NT2/D1 (cell line): ENCODE measurements around the gene PKP4.

Experiments used
- SUZ12 ChIP-seq: IDR thresholded peaks from 2 replicates; pipeline ENCODE4 v1.6.1; 2011; ENCODE audit not compliant: insufficient read length, insufficient read depth; ENCODE audit errors: extremely low read depth
- YY1 ChIP-seq: IDR thresholded peaks from 2 replicates; pipeline ENCODE4 v1.6.1; 2011; ENCODE audit not compliant: insufficient read length, insufficient read depth
- ZNF274 ChIP-seq: IDR thresholded peaks from 2 replicates; pipeline ENCODE4 v1.6.1; 2011; ENCODE audit warnings: mild to moderate bottlenecking, low read depth, low read length

DNA sequence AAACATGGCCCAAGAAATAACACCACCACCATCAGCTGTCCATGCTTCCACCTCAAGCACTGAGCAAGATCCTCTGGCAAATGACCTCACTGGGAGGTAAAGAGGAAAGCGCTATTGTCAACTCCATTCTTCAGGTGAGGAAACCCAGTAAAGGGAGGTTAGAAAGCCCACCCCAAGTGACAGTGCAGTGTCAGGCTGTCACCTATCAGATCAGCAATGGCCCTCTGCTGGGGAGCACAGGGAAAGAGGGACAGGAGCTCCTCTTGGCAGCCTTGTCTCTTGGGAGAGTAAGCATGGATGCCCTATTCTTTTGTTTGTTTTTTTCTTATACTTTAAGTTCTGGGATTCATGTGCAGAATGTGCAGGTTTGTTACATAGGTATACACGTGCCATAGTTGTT is 234.1 kb downstream of the PKP4 start:
- no peak for TF ChIP-seq YY1
- TF ChIP-seq SUZ12 = no peak
- TF ChIP-seq ZNF274 = no peak
